K562 (cell line): ENCODE data around the gene SQOR.
"Not testable (repeated sequence)": the region's sequence is repeated elsewhere in the genome, so short reads cannot be mapped to it uniquely, and the experiment has no call there.

Source experiments
- BRCA1 ChIP-seq, 2 experiments: fragments of 450-650 bp in 1 of 2; sonication (generic) in 1 of 2; formaldehyde crosslinking in 1 of 2; IDR thresholded peaks; 2 replicates each; pipeline versions ENCODE4 v1.5.0 to v1.6.1; 2017 to 2020; ENCODE audit warnings: mild to moderate bottlenecking in 1 of 2, missing genetic modification reagents in 1 of 2
- CHD7 ChIP-seq: fragments of 200-600 bp; sonication (generic); IDR thresholded peaks from one replicate; pipeline ENCODE4 v1.6.1; 2012; ENCODE audit warnings: mild to moderate bottlenecking, low read depth, low read length, inconsistent platforms
- MIER1 ChIP-seq: fragments of 450-650 bp; IDR thresholded peaks from 2 replicates; pipeline ENCODE4 v1.6.1; 2016; ENCODE audit warnings: antibody characterized with exemption, mild to moderate bottlenecking, low read depth
- NFIC ChIP-seq: fragments of 450-650 bp; IDR thresholded peaks from 2 replicates; pipeline ENCODE4 v1.6.1; 2017; ENCODE audit warnings: mild to moderate bottlenecking, inconsistent platforms
- POLR2A ChIP-seq: fragments of 450-650 bp; conservative IDR thresholded peaks from 2 replicates; pipeline ENCODE4 v1.6.1; 2016
- PREB ChIP-seq: sonication (generic); formaldehyde crosslinking; IDR thresholded peaks from 2 replicates; pipeline ENCODE4 v1.8.1; 2023; ENCODE audit warnings: mild to moderate bottlenecking, missing genetic modification reagents
- RAD21 ChIP-seq, 2 experiments: fragments of 250-450 bp in 1 of 2; fragments of 450-650 bp in 1 of 2; sonication (Bioruptor Pico) in 1 of 2; formaldehyde crosslinking in 1 of 2; IDR thresholded peaks in 1 of 2; conservative IDR thresholded peaks in 1 of 2; 2 replicates each; pipeline versions ENCODE4 v1.4.0 to v1.8.0; 2020 to 2022; ENCODE audit warnings: mild to moderate bottlenecking in 2 of 2, moderate library complexity in 1 of 2
- TFE3 ChIP-seq: fragments of 450-650 bp; formaldehyde crosslinking; IDR thresholded peaks from 2 replicates; pipeline ENCODE4 v1.4.0; 2020; ENCODE audit warnings: mild to moderate bottlenecking, mixed read lengths
- ZNF407 ChIP-seq: fragments of 450-650 bp; IDR thresholded peaks from 2 replicates; pipeline ENCODE4 v1.6.1; 2016; ENCODE audit warnings: low read depth

GRCh38 chr15:45650007-45650406, 15.2 kb downstream of the SQOR start:
- TF ChIP-seq BRCA1 (IDR thresholded peaks at IDR 0.05); BRCA1 (CRISPR knock-in tag; IDR thresholded peaks at IDR 0.05); POLR2A; CHD7; PREB (CRISPR knock-in tag); NFIC; MIER1; TFE3 (CRISPR knock-in tag); RAD21 (CRISPR knock-in tag; conservative IDR thresholded peaks at IDR 0.05 in 1 of 2, IDR thresholded peaks at IDR 0.05 in 1 of 2); ZNF407: not testable (repeated sequence)
